ENCODE results near the gene BMF.
A peak's percentile ranks its signal among the peaks of the same experiment; 100 is the strongest.
"Not testable (repeated sequence)": the region's sequence is repeated elsewhere in the genome, so short reads cannot be mapped to it uniquely, and the experiment has no call there.

Gene BMF

DNA sequence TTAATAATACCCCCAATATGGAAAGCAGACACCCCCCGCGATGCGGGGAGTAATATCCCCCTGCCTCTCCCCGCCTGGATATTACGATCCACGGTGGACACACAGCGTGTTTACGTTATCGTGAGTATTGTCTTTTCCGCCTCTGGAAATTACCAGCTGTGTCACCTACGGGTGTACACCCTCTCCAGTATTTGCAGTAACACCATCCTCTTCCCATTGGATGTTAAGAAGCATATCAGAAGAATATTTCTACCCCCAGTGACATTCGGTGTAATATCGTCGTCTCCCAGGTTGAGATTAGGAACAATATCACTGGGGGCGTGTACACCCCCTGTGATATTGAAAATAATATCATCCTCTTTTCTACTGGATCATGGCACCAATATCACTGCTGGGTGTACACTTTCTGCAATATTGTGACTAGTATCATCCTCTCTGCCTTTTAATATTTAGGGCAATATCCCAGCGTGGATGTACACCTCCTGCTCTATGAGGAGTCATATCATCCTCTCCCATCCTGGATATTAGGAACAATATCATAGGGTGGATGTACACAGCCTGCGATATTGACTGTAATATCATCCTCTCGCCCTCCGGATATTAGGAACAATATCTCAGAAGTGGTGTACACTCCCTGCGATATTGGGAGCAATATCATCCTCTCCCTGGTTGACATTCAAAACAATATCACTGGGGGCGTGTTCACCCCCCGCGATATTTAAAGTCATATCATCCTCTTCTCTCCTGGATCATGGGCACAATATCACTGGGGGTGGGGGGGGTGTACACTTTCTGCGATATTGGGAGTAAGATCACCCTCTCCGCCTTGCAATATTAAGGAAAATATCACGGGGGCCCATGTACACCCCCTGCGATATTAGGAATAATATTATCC lies 20.3 kb upstream of the BMF start:
- DNase-seq, result no peak

DNA sequence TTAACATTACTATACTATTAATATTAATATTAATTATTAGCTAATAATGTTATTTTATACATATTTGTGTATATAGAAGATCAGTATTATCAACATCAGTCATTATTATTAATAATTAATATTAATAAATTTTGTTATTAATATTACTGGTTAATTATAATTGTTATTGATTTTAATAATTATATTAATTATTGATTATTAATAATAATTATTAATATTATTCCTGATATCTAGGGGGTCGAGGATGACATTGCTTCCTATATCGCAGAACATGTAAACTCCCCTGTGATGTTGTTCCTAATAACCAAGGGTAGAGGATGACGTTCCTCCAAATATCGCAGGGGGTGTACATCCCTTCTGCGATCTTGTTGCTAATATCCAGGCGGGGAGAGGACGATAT lies 17.3 kb upstream of the BMF start:
- no peak for DNase-seq

DNA sequence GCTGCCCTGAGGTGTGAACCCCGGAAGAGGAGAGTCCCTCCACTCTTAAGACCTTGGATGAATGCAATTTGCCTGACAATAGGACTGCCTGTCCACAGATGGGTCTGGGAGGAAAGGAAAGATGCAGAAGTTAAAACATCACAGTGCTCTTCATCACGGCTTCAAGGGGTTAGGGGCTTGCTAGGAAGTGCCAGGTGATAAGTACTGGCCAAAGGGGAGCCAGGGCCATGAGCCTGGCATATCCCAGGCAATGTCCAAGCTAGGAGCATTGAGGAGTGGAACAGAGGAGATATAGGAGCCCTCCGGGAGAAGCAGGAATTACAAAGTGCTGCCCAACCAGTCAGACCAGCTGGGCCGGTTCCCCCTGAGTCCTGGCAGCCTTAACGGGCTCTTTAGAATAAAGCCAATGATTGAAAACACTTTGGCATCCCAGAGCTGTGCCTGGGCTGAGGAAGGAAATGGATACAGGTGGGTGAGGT lies 16.2 kb upstream of the BMF start:
- DNase-seq, result not testable (repeated sequence)

DNA sequence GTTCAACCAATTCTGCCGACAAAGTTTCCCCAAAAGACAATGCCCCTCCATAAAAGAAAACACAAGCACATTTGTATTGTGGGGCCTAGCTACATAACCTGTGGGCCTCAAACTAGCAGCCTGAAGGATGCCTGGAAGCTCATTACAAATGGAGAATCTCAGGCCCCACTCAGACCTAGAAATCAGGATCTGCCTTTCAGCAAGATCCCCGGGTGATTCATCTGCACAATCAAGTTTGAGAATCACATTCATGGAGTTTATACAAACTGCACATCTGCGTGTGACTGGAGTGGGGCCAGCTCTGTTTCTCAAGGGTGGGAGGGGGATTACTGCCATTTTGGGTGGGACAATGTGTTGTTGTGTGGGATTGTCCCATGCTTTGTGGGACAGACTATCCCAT lies 15.7 kb upstream of the BMF start:
- DNase-seq, result not testable (repeated sequence)

DNA sequence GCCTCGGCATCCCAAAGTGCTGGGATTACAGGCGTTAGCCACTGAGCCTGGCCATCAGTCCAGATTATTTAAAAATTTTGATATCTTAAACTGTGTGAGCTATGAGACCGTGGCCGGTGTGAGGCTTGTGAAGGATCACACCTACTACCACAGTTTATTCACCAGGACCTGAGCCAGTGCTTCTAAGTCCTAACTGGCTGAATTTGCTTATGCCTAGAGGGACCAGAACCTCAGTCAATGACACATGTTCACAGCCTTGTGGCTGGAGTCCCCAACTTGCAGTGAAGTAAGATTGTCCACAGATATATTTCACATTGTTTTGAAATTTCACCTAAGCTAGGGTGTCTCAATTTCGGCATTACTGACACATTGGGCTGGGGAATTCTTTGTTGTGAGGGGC lies 15.2 kb upstream of the BMF start:
- DNase-seq, result not testable (repeated sequence)

DNA sequence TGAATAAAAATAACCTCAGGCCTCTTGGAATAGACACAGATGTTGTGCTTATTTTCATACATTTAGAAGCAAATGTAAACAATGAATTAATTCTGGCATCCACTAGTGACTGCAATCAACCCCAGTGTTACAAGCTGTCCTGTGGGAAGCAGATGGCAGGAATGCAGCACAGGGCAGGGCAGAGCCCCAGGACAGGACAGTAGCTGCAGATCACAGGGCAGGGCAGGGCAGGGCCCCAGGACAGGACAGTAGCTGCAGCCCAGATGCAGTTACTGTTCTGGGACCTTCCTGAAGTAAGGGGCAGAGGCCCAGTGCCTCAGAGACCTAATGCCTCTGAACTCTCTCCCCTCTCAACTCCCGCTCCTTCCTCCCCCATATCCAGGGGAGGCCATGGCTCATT lies 14.3 kb upstream of the BMF start:
- DNase-seq, result not testable (repeated sequence)

DNA sequence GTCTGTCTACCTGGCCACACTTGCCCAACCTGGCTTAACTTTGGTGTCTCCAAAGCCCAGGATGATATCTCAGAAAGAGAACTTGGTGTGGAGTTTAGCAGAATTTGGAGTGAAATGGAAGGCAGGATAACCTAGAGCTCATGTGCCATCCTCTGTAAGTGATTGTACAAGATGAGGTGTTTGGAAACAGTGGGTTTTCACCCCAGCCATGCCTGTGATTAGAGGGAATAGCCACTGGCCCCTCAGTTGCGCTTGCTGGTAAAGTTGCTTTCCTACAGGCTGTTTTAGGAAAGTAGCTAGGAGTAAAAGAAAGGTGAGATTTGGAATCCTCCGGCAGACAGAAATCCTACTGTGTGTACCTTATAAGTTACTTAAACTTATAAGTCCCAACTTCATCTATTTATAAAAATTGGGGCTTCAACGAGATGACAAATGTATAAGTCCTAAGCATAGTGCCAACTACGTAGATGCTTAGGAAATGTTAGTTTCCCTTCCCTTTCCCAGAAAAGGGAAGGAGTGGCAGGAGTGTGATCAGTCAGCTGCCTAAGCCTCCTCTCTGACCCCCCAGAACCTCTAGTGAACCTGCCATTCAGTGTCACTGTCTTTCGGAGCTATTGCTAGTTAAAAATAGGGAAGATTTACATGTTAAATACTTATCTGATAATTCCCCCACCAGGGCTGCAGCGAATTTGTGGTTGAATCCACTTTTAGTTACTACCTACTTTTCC lies 13.4 kb upstream of the BMF start:
- no peak for DNase-seq

DNA sequence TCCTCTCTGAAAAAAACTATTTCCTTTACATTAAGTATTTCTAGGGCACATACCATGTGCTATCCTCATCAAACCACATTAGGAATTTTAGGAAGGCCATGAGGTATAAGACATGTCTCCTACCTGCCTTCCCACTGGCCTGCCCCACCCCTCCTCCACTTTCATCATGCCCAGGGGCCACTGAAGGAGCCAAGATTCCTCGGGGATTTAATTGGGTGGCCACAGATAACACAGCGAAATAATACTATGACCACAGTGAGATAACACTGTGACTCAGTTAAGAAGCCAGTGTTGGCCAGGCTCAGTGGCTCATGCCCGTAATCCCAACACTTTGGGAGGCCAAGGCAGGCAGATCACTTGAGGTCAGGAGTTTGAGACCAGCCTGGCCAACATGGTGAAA lies 9.8 kb upstream of the BMF start:
- DNase-seq, result no peak

DNA sequence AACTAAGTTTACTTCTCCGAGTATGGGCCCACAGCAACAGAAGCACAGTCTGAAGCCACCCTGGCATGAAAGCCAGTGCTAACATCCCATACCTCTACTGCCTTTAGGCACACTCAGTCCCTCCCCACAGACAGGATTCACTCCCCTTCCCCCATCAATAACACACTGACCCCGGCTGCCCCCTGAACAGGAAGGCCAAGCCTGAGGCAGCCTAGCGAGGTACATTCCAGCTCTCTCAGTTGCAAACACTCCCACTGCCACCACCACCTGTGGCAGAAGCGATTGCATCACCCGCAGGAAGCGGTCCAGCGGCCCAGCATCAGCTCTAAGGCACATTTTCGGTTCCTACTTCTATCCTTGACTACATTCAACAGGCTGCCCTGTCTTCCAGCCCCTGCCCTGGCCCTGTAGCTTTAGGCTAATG lies 7.0 kb upstream of the BMF start:
- DNase-seq, result peak; percentile 38

DNA sequence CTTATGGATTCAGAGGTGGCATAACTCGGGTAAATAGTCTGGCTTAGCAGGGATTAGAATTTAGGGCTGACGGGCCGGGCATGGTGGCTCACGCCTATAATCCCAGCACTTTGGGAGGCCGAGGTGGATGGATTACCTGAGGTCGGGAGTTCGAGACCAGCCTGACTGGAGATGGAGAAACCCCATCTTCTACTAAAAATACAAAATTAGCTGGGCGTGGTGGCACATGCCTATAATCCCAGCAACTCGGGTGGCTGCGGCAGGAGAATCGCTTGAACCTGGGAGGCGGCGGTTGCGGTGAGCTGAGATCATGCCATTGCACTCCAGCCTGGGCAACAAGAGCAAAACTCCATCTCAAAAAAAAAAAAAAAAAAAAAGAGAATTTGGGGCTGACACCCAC lies 6.4 kb upstream of the BMF start:
- DNase-seq, result not testable (repeated sequence)

DNA sequence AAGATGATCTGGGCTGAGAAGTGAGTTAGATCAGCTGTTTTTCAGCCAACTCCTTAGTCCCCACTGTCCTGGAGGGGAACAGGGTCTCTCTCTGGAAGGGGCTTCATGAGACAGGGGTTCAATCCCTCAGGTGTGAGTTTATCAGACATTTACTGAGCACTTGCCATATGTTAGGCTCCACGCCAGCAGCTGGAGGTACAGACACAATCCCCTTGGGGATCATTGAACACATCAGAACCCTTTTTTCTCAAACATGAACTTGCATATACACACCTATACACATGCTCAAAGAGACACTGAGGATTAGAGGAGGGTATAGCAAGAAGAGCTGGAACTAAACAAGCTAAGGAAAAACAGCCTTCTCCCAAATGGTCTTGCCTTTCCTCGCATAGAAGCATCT lies 5.5 kb upstream of the BMF start:
- no peak for DNase-seq

DNA sequence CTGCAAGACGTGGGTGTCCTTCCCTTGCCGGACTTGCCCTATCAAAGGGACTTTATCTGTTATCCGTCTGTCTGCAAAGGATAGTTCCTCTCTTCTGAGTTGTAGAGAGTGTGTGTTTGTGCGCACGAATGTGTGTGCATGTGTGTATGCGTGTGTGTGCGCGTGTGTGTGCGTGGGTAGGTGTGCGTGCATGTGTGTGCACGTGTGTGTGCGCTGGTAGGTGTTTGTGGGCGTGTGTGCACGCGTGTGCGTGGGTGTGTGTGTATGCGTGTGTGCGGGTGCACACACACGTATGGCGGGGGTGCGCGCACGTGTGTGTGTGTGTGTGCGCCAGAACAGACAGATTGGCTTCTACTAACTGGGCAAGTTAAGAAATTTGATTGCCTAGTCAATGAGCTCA lies 4.1 kb upstream of the BMF start:
- DNase-seq, result no peak

DNA sequence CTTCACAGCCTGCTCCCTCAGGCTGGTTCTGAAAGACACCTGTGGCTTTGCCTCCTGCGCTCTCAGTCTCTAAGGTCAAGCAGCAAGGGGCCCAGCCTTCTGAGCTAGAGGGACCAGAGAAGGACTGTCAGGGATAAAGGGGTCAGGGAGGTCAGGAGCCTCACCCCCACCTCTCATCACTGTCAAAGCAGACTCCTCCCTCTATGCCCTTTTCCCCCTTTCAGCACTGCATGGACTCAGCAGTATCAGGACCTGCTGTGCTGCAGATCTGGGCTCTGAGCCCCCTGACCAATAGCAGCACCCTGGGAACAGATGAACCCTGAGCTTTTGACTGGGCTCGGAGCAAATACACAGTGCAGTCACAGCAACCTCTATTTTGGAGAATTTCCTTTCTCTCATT lies 3.2 kb upstream of the BMF start:
- no peak for DNase-seq

DNA sequence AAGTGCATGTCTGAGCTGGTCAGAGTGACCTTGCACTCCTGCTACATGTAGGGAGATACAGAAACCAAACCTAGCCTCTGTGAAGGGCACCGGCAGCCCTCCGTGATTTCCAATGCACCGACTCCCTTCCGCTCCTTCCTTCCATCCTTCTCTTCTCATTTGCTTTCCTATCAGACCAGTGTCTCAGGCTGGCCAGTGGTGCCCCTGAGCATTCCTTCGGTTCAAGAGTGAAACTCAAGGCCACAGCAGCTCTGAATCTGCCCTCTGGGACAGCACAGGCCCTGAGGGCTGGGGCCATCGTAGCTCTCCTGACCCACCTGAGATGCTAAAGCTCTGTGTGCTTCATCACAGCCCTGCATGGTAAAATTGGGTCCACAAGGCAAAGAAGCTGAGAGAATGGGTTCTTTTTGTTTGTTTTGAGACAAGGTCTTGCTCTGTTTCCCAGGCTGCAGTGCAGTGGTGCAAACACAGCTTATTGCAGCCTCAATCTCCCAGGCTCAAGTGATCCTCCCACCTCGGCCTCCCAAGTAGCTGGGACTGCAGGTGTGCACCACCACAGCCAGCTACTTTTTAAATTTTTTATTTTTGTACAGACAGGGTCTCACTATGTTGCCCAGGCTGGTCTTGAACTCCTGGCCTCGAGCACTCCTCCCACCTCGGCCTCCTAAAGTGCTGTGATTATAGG lies 2.3 kb upstream of the BMF start:
- DNase-seq, result no peak

DNA sequence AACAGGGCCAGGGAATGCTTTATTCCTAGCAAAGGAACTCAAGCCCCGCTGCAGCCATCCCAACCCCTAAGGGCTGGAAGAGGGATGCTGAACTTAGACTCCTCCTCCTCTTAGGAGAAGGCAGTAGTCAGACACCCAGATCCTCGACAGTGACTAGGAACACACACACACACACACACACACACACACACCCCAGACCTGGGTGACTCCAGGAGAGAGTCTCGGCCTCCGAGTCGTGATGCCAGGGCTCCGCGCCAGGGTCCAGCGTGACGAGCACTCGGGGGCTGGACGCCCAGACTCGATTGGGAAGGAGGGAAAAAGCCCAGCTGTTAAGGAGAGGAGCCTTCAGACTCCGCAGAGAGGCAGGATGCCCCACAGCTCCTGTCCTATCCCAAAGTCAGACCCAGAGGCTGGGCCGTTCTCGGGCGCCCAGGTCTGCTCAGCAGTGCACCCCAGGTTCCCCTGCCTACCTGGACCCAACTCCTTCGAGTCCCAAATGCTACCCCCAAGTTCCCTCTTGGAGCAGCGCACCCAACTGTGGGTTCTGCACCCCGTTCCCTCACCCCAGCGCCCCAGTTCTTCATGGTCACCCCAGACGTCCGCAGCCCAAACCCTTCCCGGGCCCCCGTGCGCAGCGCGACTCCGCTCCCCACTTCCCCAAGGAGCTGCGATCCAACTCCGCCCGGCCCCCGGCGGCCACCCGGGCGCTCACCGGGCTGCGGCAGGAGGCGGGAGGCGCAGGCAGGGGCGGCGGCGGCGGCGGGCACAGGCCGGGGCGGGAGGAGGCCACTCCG lies 421 bp downstream of the BMF start:
- DNase-seq, result no peak

DNA sequence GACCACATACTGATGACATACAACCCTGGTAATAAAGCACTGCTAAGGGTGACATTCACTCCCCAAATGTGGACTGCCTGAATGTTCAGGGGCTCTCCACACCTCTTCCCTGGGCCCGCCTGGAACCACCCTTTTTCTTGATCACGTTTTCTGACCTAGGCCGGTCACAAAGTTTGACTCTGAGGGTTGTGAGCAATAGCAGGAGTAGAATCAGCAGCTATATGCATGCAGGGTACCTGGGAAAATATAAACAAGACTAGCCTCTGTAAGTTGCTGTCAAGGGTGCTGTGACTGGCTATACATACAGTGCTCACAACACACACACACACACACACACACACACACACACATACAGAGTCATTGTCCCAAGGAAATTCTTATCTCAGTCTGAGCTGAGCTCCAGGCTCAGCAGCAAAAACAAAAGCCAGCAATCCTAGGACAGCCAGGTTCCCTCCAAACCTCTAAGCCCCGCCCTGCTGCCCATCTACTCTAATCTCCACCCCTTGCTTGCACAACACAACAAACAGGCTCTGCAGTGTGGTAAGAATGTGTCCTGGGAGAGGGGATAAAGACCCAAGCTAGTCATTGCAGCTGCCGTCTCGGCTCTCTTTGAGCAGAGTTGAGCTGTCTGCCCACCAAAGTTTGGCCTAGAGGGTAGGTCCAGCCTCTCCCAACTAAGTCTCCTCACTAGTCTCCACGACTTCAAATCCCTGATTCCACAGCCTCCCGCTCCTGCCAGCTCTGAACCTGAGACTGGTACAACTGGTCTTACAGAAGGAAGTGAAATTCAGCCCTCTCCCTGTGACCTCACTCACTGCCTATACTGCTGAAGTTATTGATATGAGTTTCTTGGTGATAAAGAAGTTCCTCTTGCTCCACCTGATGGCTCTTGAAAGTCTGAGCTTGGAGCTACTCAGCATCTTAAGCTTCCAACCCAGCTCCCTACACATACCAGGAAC lies 2.2 kb downstream of the BMF start:
- no peak for DNase-seq

DNA sequence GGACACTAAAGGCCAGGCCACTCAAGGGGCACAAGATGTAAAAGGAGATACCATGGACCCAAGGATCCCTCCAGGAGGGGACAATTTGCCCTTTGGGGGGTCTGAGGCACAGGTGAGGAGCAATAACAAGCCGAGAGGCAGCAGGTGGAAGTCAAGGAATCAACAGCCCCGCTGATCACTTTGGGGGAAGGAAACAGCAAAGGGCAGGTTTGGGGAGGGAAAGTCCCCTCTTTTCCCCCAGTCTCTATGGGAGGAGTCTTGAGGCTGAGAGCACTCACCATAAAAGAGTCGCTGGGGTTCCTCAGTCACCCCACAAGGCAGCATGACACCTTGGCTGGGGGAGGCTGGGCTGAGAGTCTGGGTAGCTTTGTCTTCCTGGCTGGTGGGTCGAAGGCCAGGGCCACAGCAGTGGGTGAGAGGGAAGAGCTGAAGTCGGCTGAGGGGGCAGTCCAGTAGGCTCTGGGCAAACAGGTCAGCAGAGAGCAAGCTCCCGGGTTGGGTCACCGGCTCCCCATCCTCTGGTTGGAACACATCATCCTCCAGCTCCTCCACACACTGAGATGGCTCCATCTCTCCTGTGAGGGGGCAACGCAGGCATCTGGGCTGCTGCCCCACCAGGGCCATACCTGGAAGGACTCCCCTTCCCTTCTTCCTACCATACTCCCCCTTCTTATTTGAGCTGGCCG lies 3.0 kb downstream of the BMF start:
- peak; percentile 27 for DNase-seq

DNA sequence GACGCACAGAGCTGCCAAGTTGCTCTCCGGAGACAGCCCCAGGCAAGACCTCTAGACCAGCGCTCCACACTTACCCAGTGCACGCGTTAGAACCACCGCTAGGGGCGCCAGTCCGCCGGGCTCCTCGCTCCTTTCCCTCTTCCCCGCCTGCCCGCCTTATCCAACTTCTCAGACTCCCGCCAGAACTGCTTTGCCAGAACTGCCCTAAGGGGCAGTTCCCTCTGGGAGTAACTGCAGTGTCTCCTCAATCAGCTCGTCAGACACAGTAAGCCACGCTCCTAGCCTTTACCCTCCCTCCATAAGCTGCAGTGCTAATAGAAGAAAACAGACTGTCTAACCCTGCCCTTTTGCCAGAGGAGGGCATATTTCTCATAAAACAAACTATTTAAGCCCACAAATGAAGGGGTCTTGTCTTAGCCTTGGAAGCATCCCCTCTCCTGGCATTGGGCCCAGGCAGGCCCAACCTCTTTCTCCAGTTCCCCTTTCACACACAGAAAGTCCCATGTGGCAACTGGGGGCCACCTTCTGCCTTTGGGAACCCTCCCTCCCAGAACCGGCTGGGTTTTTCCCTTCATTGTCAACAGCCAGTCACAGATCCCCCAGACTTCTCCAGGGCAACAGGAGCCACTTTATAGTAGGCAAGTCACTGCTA lies 3.7 kb downstream of the BMF start:
- peak; percentile 77 for DNase-seq

DNA sequence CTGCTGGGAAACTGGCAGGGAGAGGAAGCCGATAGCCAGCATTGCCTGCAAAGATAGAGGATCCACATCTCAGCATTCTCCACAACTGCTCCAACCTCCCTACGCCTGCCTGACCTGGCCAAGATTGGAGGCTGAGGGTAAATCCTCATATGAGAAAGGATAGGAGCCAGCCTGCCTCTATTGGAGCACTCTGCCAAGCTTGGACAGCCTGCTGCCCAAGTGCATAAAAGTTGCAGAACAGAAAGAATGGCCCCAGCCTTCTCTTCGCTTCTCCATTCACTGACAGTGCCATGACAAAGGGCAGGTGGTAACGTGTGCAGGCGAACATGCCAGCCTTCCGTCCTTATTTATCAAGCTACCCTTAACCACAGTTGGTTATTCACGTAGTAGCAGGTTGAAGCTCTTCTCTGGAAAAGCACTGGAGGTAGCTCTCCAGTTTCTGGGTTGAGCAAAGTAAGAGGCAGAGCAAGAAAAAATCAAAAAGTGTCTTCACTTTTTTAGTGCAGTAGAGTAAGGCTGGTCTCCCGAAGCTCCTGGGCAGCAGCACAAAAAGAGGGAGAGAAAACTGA lies 4.3 kb downstream of the BMF start:
- DNase-seq, result no peak

DNA sequence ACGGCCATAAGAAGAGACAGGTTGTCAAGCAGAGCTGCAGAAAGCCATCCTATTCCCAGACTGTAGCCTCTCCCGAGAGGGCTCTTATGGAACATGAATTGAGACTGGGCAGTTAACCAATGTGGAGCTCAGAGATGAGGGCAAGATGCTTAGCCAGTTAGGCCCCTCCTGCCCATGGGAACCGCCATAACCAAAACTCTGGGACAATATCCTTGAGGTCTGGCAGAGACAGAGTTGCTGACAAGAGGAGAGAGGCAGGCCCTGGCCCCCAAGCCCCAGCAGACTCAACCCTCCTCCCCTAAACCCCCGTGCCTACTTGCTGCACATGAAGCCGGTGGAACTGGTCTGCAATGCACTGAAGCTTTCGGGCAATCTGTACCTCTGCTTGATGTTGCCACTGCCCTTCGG lies 4.8 kb downstream of the BMF start:
- DNase-seq, result no peak
